Breast epithelium (tissue), 3 donors: ENCODE measurements around the gene ATG10.

Experiments used
- CTCF ChIP-seq, 3 donors: fragments of 450-650 bp; IDR thresholded peaks; one replicate each; pipeline ENCODE4 v1.5.1; 2016 to 2017; ENCODE audit warnings: antibody characterized with exemption in 3 of 3, mild to moderate bottlenecking in 3 of 3, moderate library complexity in 3 of 3
- POLR2A ChIP-seq: fragments of 450-650 bp; IDR thresholded peaks from one replicate; pipeline ENCODE4 v1.6.1; 2016; ENCODE audit warnings: antibody characterized with exemption, mild to moderate bottlenecking, moderate library complexity
- POLR2AphosphoS5 ChIP-seq, 3 donors: sonication (generic); formaldehyde crosslinking; IDR thresholded peaks; one replicate each; pipeline ENCODE4 v1.6.1; 2017; ENCODE audit warnings: antibody characterized with exemption in 3 of 3

- TF ChIP-seq CTCF (IDR thresholded peaks at IDR 0.05) (no peak), POLR2AphosphoS5 (IDR thresholded peaks at IDR 0.05) (no peak), POLR2A (no peak)
These were observed 293.2 kb downstream of the ATG10 start for GRCh38 chr5:82265047-82265446.
